WTC11 (cell line): ENCODE data around the gene KIF6. TPM values are rescaled to one million over a fixed set of nuclear protein-coding genes. Genes with fewer than 3 reads are reported as not detected.

ENCODE experiments used
- ATAC-seq: fragments of 200-7000 bp; cut with Tn5 transposase; 2 replicates; pipeline ENCODE4 v1.10.0; 2021; ENCODE audit warnings: mild to moderate bottlenecking, moderate library complexity
- CTCF ChIA-PET: fragments of 300-600 bp; sonication (Branson Sonifier 250); formaldehyde crosslinking; loops from one replicate; lab custom pipeline; 2021; ENCODE audit warnings: antibody characterized with exemption; lab: Charles Lee
- POLR2A ChIA-PET: fragments of 350-600 bp; sonication (Branson Sonifier 250); formaldehyde crosslinking; loops from one replicate; lab custom pipeline; 2021; ENCODE audit warnings: antibody characterized with exemption; lab: Charles Lee
- DNase-seq: peaks from one replicate; pipeline ENCODE4 v3.0.0; 2021; ENCODE audit warnings: low spot score
- H3K27ac Mint-ChIP-seq: 2 replicates; pipeline ENCODE4 v1.8.0; 2021; ENCODE audit warnings: mixed read lengths
- H3K27me3 Mint-ChIP-seq: 2 replicates; pipeline ENCODE4 v1.8.0; 2021; ENCODE audit warnings: low read depth, mild to moderate bottlenecking, moderate library complexity, mixed read lengths
- H3K36me3 Mint-ChIP-seq: 2 replicates; pipeline ENCODE4 v1.8.0; 2021; ENCODE audit warnings: mixed read lengths
- H3K4me1 Mint-ChIP-seq: 2 replicates; pipeline ENCODE4 v1.8.0; 2022; ENCODE audit warnings: mixed read lengths
- H3K4me3 Mint-ChIP-seq: 2 replicates; pipeline ENCODE4 v1.8.0; 2021; ENCODE audit warnings: mild to moderate bottlenecking, moderate library complexity, mixed read lengths
- H3K9me3 Mint-ChIP-seq: 2 replicates; pipeline ENCODE4 v1.8.0; 2021; ENCODE audit warnings: mixed read lengths
- JAZF1 ChIP-seq: fragments of 250-450 bp; sonication (Bioruptor Pico); IDR thresholded peaks from 2 replicates; pipeline ENCODE4 v1.9.0; 2021; ENCODE audit warnings: moderate library complexity, mild to moderate bottlenecking, inconsistent platforms
- MXD4 ChIP-seq: fragments of 250-450 bp; sonication (Bioruptor Pico); IDR thresholded peaks from 2 replicates; pipeline ENCODE4 v1.8.0; 2021; ENCODE audit warnings: mild to moderate bottlenecking, moderate library complexity, borderline replicate concordance
- NFE2L1 ChIP-seq: sonication (generic); formaldehyde crosslinking; IDR thresholded peaks from 2 replicates; pipeline ENCODE4 v1.8.1; 2023; ENCODE audit warnings: missing genetic modification reagents
- NFYB ChIP-seq: sonication (generic); formaldehyde crosslinking; conservative IDR thresholded peaks from 2 replicates; pipeline ENCODE4 v1.8.0; 2022; ENCODE audit warnings: low read depth, missing genetic modification reagents
- OVOL2 ChIP-seq: fragments of 250-450 bp; sonication (Bioruptor Pico); IDR thresholded peaks from 2 replicates; pipeline ENCODE4 v1.9.0; 2021; ENCODE audit warnings: mild to moderate bottlenecking, borderline replicate concordance
- ZNF138 ChIP-seq: sonication (generic); formaldehyde crosslinking; conservative IDR thresholded peaks from 2 replicates; pipeline ENCODE4 v1.8.1; 2022; ENCODE audit warnings: mild to moderate bottlenecking, moderate library complexity, missing genetic modification reagents
- ZNF219 ChIP-seq: sonication (generic); formaldehyde crosslinking; IDR thresholded peaks from 2 replicates; pipeline ENCODE4 v1.8.0; 2023; ENCODE audit warnings: missing genetic modification reagents, mild to moderate bottlenecking, borderline replicate concordance
- ZNF423 ChIP-seq: fragments of 250-450 bp; sonication (Bioruptor Pico); IDR thresholded peaks from 2 replicates; pipeline ENCODE4 v2.1.2; 2022; ENCODE audit warnings: mild to moderate bottlenecking, moderate library complexity
- total RNA-seq: library from RNA; stranded (reverse); gene quantifications from 3 replicates; pipeline ENCODE4 v1.2.3, GENCODE V29; 2021
- TF ChIP-seq, protein P1 (sequence below): sonication (generic); formaldehyde crosslinking; IDR thresholded peaks from 2 replicates; pipeline ENCODE4 v1.8.1; 2022; ENCODE audit warnings: low read depth, mild to moderate bottlenecking, moderate library complexity, missing genetic modification reagents, borderline replicate concordance
- TF ChIP-seq, protein P2 (sequence below): fragments of 250-450 bp; sonication (Bioruptor Pico); IDR thresholded peaks from 2 replicates; pipeline ENCODE4 v2.1.2; 2022; ENCODE audit warnings: mild to moderate bottlenecking, moderate library complexity
- TF ChIP-seq, protein P3 (sequence below): sonication (generic); formaldehyde crosslinking; IDR thresholded peaks from 2 replicates; pipeline ENCODE4 v1.8.1; 2022; ENCODE audit warnings: low read depth, missing genetic modification reagents, borderline replicate concordance
- TF ChIP-seq, protein P4 (sequence below): sonication (generic); formaldehyde crosslinking; IDR thresholded peaks from 2 replicates; pipeline ENCODE4 v1.8.1; 2023; ENCODE audit warnings: mild to moderate bottlenecking, missing genetic modification reagents, moderate library complexity
- TF ChIP-seq, protein P5 (sequence below): sonication (generic); formaldehyde crosslinking; IDR thresholded peaks from 2 replicates; pipeline ENCODE4 v1.8.1; 2023; ENCODE audit warnings: mild to moderate bottlenecking, moderate library complexity, missing genetic modification reagents
- TF ChIP-seq, protein P6 (sequence below): sonication (generic); formaldehyde crosslinking; IDR thresholded peaks from 2 replicates; pipeline ENCODE4 v1.8.0; 2023; ENCODE audit warnings: mild to moderate bottlenecking, missing genetic modification reagents
- TF ChIP-seq, protein P7 (sequence below): sonication (generic); formaldehyde crosslinking; IDR thresholded peaks from 2 replicates; pipeline ENCODE4 v1.8.1; 2023; ENCODE audit warnings: mild to moderate bottlenecking, missing genetic modification reagents
- TF ChIP-seq, protein P8 (sequence below): sonication (generic); formaldehyde crosslinking; IDR thresholded peaks from 2 replicates; pipeline ENCODE4 v1.8.1; 2022; ENCODE audit warnings: mild to moderate bottlenecking, moderate library complexity, missing genetic modification reagents

The KIF6 gene
- total RNA-seq, 1 experiment from 2014 or later: 0.57 TPM

DNA sequence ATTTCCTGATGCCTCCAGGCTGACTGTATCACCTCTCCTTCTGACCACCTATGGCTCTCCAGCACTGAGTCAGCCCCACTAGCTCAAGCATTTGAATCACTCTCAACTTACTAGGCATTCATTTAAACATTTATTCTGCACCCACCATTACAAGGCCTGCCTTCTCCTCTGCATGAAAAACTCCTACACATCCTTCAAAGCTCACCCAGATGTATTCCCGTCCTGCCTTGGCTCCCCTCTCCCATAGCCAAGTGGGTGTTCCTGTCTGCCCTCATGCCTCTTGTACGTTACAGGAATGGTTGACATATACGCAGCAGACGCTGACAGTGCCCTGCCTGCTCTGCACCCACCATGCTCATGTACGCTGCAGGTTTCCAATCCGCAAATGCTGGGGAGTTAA is 432.6 kb downstream of the KIF6 start (continued):
- TF ChIP-seq, protein P1, sequence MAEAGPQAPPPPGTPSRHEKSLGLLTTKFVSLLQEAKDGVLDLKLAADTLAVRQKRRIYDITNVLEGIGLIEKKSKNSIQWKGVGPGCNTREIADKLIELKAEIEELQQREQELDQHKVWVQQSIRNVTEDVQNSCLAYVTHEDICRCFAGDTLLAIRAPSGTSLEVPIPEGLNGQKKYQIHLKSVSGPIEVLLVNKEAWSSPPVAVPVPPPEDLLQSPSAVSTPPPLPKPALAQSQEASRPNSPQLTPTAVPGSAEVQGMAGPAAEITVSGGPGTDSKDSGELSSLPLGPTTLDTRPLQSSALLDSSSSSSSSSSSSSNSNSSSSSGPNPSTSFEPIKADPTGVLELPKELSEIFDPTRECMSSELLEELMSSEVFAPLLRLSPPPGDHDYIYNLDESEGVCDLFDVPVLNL (CRISPR knock-in tag): no peak
- TF ChIP-seq ZNF423 (CRISPR knock-in tag) (no peak), NFYB (CRISPR knock-in tag) (no peak)
- TF ChIP-seq, protein P2, sequence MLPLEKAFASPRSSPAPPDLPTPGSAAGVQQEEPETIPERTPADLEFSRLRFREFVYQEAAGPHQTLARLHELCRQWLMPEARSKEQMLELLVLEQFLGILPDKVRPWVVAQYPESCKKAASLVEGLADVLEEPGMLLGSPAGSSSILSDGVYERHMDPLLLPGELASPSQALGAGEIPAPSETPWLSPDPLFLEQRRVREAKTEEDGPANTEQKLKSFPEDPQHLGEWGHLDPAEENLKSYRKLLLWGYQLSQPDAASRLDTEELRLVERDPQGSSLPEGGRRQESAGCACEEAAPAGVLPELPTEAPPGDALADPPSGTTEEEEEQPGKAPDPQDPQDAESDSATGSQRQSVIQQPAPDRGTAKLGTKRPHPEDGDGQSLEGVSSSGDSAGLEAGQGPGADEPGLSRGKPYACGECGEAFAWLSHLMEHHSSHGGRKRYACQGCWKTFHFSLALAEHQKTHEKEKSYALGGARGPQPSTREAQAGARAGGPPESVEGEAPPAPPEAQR (CRISPR knock-in tag): no peak
- TF ChIP-seq, protein P3, sequence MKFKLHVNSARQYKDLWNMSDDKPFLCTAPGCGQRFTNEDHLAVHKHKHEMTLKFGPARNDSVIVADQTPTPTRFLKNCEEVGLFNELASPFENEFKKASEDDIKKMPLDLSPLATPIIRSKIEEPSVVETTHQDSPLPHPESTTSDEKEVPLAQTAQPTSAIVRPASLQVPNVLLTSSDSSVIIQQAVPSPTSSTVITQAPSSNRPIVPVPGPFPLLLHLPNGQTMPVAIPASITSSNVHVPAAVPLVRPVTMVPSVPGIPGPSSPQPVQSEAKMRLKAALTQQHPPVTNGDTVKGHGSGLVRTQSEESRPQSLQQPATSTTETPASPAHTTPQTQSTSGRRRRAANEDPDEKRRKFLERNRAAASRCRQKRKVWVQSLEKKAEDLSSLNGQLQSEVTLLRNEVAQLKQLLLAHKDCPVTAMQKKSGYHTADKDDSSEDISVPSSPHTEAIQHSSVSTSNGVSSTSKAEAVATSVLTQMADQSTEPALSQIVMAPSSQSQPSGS (CRISPR knock-in tag): no peak
- TF ChIP-seq, all 79 proteins: peak for 0

DNA sequence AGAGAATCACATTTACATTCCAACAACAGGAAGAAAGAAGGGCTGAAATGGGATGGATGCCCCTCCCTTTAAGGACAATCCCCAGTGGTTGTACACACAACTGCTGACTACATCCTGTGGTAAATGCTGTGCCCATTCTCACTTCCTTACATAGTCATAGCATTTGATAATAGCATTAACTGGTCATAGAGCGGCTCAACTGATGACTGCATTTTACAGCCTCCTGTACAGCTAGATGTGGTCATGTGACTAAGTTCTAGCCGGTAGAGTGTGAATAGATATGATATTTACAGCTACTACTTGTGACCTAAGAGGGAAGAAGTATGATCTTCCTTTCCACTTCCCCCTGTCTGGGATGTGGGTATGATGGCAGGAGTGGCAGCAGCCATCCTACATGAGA is 435.7 kb downstream of the KIF6 start:
- Mint-ChIP-seq H3K36me3 (no peaks in the 10 kb centered on the region), H3K27ac (no peak overlapping the region), H3K4me3 (no peak overlapping the region), H3K9me3 (peaks cover 12% of the 10 kb centered on the region), H3K4me1 (peaks cover 41% of the 10 kb centered on the region), H3K27me3 (peaks cover 12% of the 10 kb centered on the region)
- DNase-seq: no peak
- no peak for TF ChIP-seq ZNF219 (CRISPR knock-in tag)
- TF ChIP-seq, protein P4, sequence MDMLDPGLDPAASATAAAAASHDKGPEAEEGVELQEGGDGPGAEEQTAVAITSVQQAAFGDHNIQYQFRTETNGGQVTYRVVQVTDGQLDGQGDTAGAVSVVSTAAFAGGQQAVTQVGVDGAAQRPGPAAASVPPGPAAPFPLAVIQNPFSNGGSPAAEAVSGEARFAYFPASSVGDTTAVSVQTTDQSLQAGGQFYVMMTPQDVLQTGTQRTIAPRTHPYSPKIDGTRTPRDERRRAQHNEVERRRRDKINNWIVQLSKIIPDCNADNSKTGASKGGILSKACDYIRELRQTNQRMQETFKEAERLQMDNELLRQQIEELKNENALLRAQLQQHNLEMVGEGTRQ (CRISPR knock-in tag): peak; percentile 47; the same call in 1 of the 2 replicates
- TF ChIP-seq ZNF138 (CRISPR knock-in tag): no peak
- ChIA-PET POLR2A (no interaction called here), CTCF (interaction anchor here (3.2 kb wide), 1 partner anchor 13 kb away, joined by 31 read pairs; no protein-coding TSS in a partner anchor)
- ATAC-seq: no peak

DNA sequence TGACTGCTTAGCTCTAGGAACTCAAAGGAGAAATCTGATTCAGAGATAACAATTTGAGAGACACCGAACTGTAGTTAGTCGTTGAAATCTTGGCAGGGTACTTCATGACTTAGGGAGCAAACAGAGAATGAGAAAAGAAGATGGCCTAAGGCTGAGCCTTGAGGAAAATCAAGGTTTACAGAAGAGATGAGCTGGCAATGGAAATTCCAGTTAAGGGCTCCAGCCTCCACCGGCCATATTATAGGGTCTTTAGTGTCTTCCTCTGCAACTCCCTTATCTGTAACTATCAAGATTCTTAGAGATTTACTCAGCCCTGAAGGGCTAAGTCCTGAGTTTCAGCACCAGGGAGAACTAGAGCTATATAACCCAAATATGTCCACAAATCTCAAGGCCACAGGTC is 437.6 kb downstream of the KIF6 start:
- TF ChIP-seq, protein P5, sequence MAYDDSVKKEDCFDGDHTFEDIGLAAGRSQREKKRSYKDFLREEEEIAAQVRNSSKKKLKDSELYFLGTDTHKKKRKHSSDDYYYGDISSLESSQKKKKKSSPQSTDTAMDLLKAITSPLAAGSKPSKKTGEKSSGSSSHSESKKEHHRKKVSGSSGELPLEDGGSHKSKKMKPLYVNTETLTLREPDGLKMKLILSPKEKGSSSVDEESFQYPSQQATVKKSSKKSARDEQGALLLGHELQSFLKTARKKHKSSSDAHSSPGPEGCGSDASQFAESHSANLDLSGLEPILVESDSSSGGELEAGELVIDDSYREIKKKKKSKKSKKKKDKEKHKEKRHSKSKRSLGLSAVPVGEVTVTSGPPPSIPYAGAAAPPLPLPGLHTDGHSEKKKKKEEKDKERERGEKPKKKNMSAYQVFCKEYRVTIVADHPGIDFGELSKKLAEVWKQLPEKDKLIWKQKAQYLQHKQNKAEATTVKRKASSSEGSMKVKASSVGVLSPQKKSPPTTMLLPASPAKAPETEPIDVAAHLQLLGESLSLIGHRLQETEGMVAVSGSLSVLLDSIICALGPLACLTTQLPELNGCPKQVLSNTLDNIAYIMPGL: no peak
- TF ChIP-seq, protein P6, sequence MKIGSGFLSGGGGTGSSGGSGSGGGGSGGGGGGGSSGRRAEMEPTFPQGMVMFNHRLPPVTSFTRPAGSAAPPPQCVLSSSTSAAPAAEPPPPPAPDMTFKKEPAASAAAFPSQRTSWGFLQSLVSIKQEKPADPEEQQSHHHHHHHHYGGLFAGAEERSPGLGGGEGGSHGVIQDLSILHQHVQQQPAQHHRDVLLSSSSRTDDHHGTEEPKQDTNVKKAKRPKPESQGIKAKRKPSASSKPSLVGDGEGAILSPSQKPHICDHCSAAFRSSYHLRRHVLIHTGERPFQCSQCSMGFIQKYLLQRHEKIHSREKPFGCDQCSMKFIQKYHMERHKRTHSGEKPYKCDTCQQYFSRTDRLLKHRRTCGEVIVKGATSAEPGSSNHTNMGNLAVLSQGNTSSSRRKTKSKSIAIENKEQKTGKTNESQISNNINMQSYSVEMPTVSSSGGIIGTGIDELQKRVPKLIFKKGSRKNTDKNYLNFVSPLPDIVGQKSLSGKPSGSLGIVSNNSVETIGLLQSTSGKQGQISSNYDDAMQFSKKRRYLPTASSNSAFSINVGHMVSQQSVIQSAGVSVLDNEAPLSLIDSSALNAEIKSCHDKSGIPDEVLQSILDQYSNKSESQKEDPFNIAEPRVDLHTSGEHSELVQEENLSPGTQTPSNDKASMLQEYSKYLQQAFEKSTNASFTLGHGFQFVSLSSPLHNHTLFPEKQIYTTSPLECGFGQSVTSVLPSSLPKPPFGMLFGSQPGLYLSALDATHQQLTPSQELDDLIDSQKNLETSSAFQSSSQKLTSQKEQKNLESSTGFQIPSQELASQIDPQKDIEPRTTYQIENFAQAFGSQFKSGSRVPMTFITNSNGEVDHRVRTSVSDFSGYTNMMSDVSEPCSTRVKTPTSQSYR (CRISPR knock-in tag): no peak
- TF ChIP-seq NFE2L1 (CRISPR knock-in tag) (no peak), JAZF1 (CRISPR knock-in tag) (no peak), MXD4 (CRISPR knock-in tag) (no peak), OVOL2 (CRISPR knock-in tag) (no peak)
- TF ChIP-seq, protein P1 (CRISPR knock-in tag): no peak
- TF ChIP-seq, protein P7, sequence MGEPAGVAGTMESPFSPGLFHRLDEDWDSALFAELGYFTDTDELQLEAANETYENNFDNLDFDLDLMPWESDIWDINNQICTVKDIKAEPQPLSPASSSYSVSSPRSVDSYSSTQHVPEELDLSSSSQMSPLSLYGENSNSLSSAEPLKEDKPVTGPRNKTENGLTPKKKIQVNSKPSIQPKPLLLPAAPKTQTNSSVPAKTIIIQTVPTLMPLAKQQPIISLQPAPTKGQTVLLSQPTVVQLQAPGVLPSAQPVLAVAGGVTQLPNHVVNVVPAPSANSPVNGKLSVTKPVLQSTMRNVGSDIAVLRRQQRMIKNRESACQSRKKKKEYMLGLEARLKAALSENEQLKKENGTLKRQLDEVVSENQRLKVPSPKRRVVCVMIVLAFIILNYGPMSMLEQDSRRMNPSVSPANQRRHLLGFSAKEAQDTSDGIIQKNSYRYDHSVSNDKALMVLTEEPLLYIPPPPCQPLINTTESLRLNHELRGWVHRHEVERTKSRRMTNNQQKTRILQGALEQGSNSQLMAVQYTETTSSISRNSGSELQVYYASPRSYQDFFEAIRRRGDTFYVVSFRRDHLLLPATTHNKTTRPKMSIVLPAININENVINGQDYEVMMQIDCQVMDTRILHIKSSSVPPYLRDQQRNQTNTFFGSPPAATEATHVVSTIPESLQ (CRISPR knock-in tag): no peak
- TF ChIP-seq, protein P4 (CRISPR knock-in tag): no peak
- TF ChIP-seq, protein P8, sequence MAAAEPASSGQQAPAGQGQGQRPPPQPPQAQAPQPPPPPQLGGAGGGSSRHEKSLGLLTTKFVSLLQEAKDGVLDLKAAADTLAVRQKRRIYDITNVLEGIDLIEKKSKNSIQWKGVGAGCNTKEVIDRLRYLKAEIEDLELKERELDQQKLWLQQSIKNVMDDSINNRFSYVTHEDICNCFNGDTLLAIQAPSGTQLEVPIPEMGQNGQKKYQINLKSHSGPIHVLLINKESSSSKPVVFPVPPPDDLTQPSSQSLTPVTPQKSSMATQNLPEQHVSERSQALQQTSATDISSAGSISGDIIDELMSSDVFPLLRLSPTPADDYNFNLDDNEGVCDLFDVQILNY: no peak
- ChIA-PET POLR2A (no interaction called here), CTCF (interaction anchor here (2.0 kb wide), 1 partner anchor 98 kb away, joined by 9 read pairs; no protein-coding TSS in a partner anchor)
- Mint-ChIP-seq H3K27me3 (peaks cover 9% of the 10 kb centered on the region), H3K36me3 (no peaks in the 10 kb centered on the region), H3K9me3 (peaks cover 12% of the 10 kb centered on the region), H3K4me3 (no peak overlapping the region), H3K4me1 (peaks cover 31% of the 10 kb centered on the region), H3K27ac (no peak overlapping the region)
- DNase-seq (no peak), ATAC-seq (no peak)
